Body of pancreas (tissue), 4 donors: Measurements from ENCODE around the gene PDLIM5. TPM values are rescaled to one million over a fixed set of nuclear protein-coding genes. Genes with fewer than 3 reads are reported as not detected.

Experiments
- ATAC-seq: fragments of 150-250 bp; one replicate; pipeline ENCODE4 v1.9.1; 2016
- DNase-seq, 4 donors: peaks; one replicate each; pipeline ENCODE4 v3.0.0-alpha.2; 2019
- H3K27ac ChIP-seq, 4 donors: fragments of 200-600 bp; sonication (generic); 1 replicate in 3 of 4; 2 replicates in 1 of 4; pipeline versions ENCODE4 v1.5.1 to v1.6.1; 2016 to 2019; ENCODE audit warnings: mild to moderate bottlenecking in 1 of 4, mixed read lengths in 1 of 4, moderate library complexity in 1 of 4
- H3K27me3 ChIP-seq, 2 donors: fragments of 200-600 bp; sonication (generic); one replicate each; pipeline ENCODE4 v1.6.0; 2016; ENCODE audit warnings: mild to moderate bottlenecking in 1 of 2
- H3K36me3 ChIP-seq, 2 donors: fragments of 200-600 bp; sonication (generic); replicated peaks in 1 of 2; 2 replicates each; pipeline ENCODE4 v1.5.1; 2016; ENCODE audit warnings: low read depth in 2 of 2; ENCODE audit not compliant: insufficient read depth in 1 of 2
- H3K4me1 ChIP-seq: fragments of 200-600 bp; sonication (generic); one replicate; pipeline ENCODE4 v1.6.0; 2016
- H3K4me3 ChIP-seq, 2 donors: fragments of 200-600 bp; sonication (generic); 1 replicate in 1 of 2; 2 replicates in 1 of 2; pipeline ENCODE4 v1.5.1; 2016 to 2019
- H3K9me3 ChIP-seq, 3 donors: fragments of 200-600 bp; sonication (generic); 1 replicate in 2 of 3; 2 replicates in 1 of 3; pipeline ENCODE4 v1.5.1; 2016
- POLR2A ChIP-seq, 3 donors: fragments of 450-650 bp; IDR thresholded peaks; one replicate each; pipeline ENCODE4 v1.6.1; 2016; ENCODE audit warnings: antibody characterized with exemption in 3 of 3, mild to moderate bottlenecking in 2 of 3
- WGBS, 2 donors: methylation state at CpG; one replicate each; pipeline ENCODE4 v1.1.5; 2017; 5-methylcytosine and 5-hydroxymethylcytosine counted together
- intact Hi-C: fragments of 100-400 bp; cut with DNase I; formaldehyde crosslinking; loops from one replicate; pipeline ENCODE4 v1.15.1; 2023
- total RNA-seq, 2 donors: library from RNA; depleted of rRNA; stranded (reverse); fragments of >200 nt; gene quantifications; one replicate each; pipeline ENCODE4 v1.1.0, GENCODE V29; 2016
- TF ChIP-seq, protein P1 (sequence below), 7 experiments: fragments of 450-650 bp in 4 of 7; fragments of 200-600 bp in 3 of 7; sonication (generic) in 3 of 7; IDR thresholded peaks; one replicate each; pipeline ENCODE4 v1.5.1; 2016 to 2019; ENCODE audit warnings: antibody characterized with exemption in 7 of 7

PDLIM5 gene
- total RNA-seq, 2 donors from 2014 or later: 44.2 to 70.3 TPM

DNA sequence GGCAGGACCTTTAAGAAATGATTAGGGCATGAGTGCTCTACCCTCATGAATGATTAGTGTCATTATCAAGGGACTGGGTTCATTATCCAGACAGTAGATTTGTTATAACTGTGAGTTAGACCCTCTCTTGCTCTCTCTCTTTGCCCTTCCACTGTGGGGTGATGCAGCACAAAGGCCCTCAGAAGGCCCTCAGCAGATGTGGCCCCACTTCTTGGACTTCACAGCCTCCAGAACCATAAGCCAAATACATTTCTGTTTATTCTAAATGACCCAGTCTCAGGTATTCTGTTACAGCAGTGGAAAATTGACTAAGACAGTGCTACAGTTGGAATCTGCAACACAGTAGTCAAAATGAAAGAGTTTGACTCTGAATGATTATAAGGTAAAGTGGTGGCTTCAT lies 17.2 kb upstream of the PDLIM5 start:
- intact Hi-C loops: no loop called here
- no peaks in the 10 kb centered on the region for H3K27me3 ChIP-seq
- no peaks in the 10 kb centered on the region for H3K36me3 ChIP-seq
- ATAC-seq (no peak), DNase-seq (no peak)
- no peak overlapping the region for H3K4me3 ChIP-seq
- H3K9me3 ChIP-seq: no peaks in the 10 kb centered on the region
- H3K4me1 ChIP-seq: no peaks in the 10 kb centered on the region
- H3K27ac ChIP-seq: no peak overlapping the region
- TF ChIP-seq, protein P1, sequence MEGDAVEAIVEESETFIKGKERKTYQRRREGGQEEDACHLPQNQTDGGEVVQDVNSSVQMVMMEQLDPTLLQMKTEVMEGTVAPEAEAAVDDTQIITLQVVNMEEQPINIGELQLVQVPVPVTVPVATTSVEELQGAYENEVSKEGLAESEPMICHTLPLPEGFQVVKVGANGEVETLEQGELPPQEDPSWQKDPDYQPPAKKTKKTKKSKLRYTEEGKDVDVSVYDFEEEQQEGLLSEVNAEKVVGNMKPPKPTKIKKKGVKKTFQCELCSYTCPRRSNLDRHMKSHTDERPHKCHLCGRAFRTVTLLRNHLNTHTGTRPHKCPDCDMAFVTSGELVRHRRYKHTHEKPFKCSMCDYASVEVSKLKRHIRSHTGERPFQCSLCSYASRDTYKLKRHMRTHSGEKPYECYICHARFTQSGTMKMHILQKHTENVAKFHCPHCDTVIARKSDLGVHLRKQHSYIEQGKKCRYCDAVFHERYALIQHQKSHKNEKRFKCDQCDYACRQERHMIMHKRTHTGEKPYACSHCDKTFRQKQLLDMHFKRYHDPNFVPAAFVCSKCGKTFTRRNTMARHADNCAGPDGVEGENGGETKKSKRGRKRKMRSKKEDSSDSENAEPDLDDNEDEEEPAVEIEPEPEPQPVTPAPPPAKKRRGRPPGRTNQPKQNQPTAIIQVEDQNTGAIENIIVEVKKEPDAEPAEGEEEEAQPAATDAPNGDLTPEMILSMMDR (IDR thresholded peaks at IDR 0.05): no peak
- no peak for TF ChIP-seq POLR2A (IDR thresholded peaks at IDR 0.05)

DNA sequence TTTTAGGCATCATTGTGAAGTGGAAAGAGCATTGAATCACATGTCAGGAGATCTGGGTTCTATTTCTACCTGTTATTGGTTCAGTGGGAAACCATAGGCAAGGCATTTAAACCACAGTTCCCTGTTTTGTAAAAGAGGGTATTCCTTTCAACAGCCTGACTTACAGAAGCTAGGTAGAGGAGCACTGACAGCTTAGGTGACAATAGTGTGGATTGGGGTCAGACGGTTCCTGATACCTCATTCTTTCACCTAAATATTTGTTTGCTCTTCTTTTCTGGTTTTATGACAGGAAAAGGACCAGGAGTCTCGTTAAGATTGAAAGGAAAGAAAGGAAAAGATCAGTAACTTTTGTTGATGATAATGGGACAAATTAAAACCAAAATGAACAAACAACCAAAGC lies 15.9 kb upstream of the PDLIM5 start:
- H3K27me3 ChIP-seq: no peaks in the 10 kb centered on the region

DNA sequence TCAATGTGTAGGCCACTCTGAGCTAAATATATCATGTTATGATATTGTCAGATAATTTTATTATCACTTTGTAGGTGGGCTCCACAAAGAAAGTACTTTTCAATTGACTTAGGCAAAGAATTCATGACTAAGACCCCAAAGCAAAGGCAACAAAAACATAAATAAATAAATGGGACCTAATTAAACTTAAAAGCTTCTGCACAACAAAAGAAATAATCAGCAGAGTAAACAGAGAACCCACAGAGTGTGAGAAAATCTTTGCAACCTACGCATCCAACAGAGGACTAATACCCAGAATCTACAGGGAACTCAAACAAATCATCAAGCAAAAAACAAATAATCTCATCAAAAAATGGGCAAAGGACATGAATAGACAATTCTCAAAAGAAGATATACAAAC lies 15.2 kb upstream of the PDLIM5 start:
- intact Hi-C loops: no loop called here
- Histone ChIP-seq H3K27me3 (no peaks in the 10 kb centered on the region), H3K27ac (no peak overlapping the region), H3K36me3 (no peaks in the 10 kb centered on the region), H3K4me3 (no peak overlapping the region), H3K4me1 (no peaks in the 10 kb centered on the region), H3K9me3 (no peaks in the 10 kb centered on the region)
- WGBS, 2 donors: 94 to 100% methylated on average over 1 of the region's 1 CpG
- no peak for DNase-seq
- TF ChIP-seq POLR2A (IDR thresholded peaks at IDR 0.05): no peak
- no peak for ATAC-seq

More for the DNA sequence above, 15.9 kb upstream of the PDLIM5 start:
- TF ChIP-seq, protein P1 (IDR thresholded peaks at IDR 0.05): no peak
- no peak for TF ChIP-seq POLR2A (IDR thresholded peaks at IDR 0.05)
- Histone ChIP-seq H3K9me3 (no peaks in the 10 kb centered on the region), H3K27ac (no peak overlapping the region), H3K36me3 (no peaks in the 10 kb centered on the region), H3K4me3 (no peak overlapping the region), H3K4me1 (no peaks in the 10 kb centered on the region)
- DNase-seq: no peak
- WGBS, 2 donors: 82 to 83% methylated on average over 2 of the region's 2 CpGs
- intact Hi-C loops: no loop called here
- ATAC-seq: no peak

DNA sequence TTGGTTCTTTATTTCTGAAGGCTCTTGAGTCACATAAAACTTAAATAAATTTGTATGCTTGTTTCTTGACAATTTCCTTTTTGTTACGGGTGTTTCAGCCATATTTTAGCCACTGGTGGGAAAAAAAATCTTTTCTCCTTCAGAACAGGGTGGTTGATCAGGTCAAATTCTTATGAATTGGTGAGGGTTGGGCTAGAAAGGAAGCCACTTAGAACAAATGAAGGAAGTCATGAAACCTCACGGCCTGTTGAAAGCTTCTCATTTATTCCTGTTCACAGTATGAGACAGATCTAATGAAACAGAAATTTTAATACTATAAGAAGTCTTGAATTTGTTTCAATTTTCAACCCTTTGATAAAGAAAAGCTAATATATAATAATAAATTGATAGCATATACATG lies 12.1 kb upstream of the PDLIM5 start:
- H3K27me3 ChIP-seq: no peaks in the 10 kb centered on the region
- no peaks in the 10 kb centered on the region for H3K4me1 ChIP-seq
- no peaks in the 10 kb centered on the region for H3K9me3 ChIP-seq
- DNase-seq (no peak), ATAC-seq (no peak)
- H3K27ac ChIP-seq: no peak overlapping the region
- H3K36me3 ChIP-seq: no peaks in the 10 kb centered on the region
- intact Hi-C loops: no loop called here
- WGBS, 2 donors: 74 to 78% methylated on average over 2 of the region's 2 CpGs
- TF ChIP-seq POLR2A (IDR thresholded peaks at IDR 0.05): no peak
- TF ChIP-seq, protein P1 (IDR thresholded peaks at IDR 0.05): no peak
- H3K4me3 ChIP-seq: no peak overlapping the region

DNA sequence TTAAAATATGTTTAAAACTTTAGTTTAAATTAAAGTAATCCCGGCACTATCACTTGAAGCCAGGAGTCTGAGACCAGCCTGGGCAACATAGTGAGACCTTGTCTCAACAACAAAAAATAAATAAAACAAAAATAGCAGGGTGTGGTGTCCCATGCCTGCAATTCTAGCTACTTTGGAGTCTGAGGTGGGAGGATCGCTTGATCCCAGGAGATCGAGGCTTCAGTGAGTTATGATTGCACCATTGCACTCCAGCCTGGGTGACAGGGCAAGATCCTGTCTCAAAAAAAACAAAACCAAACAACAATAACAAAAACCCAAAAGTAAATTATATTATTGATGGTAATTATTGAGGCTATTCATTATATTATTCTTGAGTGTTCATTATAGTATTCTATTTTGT lies 9.9 kb upstream of the PDLIM5 start:
- ATAC-seq: no peak
- no peak for DNase-seq
- TF ChIP-seq, protein P1 (IDR thresholded peaks at IDR 0.05): no peak
- no peak for TF ChIP-seq POLR2A (IDR thresholded peaks at IDR 0.05)
- Histone ChIP-seq H3K9me3 (no peaks in the 10 kb centered on the region), H3K36me3 (no peaks in the 10 kb centered on the region), H3K27me3 (no peaks in the 10 kb centered on the region), H3K4me1 (no peaks in the 10 kb centered on the region), H3K4me3 (no peak overlapping the region), H3K27ac (no peak overlapping the region)
- WGBS, 2 donors: 91 to 95% methylated on average over 3 of the region's 3 CpGs
- intact Hi-C loops: no loop called here
